Activated T-helper 1 cell treated with Interleukin-2 at 50 U/mL for 16 hours (primary cell): ENCODE results near the gene SRPRA.
A peak's percentile ranks its signal among the peaks of the same experiment; 100 is the strongest.
"Not testable (repeated sequence)": the region's sequence is repeated elsewhere in the genome, so short reads cannot be mapped to it uniquely, and the experiment has no call there.

Experiments
- DNase-seq: peaks from one replicate; pipeline ENCODE4 v3.0.0-alpha.2; 2020; ENCODE audit warnings: low read depth

Gene SRPRA

GRCh38 chr11:126282736-126283591 is 14.3 kb upstream of the SRPRA start, which contains the start of gene TIRAP:
TSS of gene TIRAP (plus strand) at chr11:126283093. CDS start at chr11:126290895, 7,802 bp downstream.
- DNase-seq = peak; percentile 47

GRCh38 chr11:126282361-126282735 is 13.7 kb upstream of the SRPRA start:
- peak; percentile 26 for DNase-seq

GRCh38 chr11:126281666-126282175 is 13.0 kb upstream of the SRPRA start:
- DNase-seq = no peak

DNA sequence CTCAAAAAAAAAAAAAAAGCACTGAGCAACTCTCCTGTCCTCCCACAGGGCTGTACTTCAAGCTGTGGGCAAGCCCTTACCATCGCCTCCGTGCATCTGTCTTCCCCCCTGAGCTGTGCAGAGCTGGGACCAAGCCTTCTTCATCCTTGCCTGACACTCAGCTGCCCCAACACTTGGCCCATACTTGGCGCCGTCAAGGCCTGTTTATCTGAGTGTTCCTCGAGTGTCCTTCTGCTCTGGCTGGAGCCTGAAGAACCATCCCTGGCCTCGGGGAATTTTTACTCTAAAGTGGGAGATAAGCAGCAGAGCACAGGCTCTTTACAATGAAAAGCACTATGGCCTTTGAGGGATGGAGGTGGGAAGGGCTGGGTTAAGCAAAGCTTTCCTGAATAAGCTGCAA is 12.6 kb upstream of the SRPRA start:
- no peak for DNase-seq

- no peak for DNase-seq
Measured at GRCh38 chr11:126280595-126280994, 11.9 kb upstream of the SRPRA start.

DNA sequence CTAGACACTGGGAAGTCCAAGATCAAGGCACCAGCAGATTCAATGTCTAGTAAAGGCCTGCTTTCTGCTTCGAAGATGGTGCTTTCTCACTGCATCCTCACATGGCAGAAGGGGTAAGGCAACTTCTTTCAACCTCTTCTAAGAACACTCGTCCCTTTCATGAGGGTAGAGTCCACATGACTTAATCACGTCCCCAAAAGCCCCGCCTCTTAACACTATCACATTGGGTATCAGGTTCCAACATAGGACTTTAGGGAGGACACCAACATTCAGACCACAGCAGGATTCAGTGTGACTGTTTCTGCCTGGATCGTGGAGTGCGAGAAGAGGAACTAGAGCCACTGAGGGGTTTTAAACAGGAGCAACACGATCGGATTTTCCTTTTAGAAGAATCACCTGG is 10.5 kb upstream of the SRPRA start:
- DNase-seq = no peak

- no peak for DNase-seq
Measured at GRCh38 chr11:126277780-126278179, 9.1 kb upstream of the SRPRA start.

GRCh38 chr11:126277322-126277721 is 8.6 kb upstream of the SRPRA start:
- DNase-seq = no peak

GRCh38 chr11:126268361-126268707 is 361 bp downstream of the SRPRA start:
- DNase-seq = no peak

- DNase-seq = no peak
Measured at GRCh38 chr11:126267650-126268049, 1.0 kb downstream of the SRPRA start.

GRCh38 chr11:126265811-126266210 is 2.9 kb downstream of the SRPRA start:
- DNase-seq = no peak

GRCh38 chr11:126263489-126263888 is 5.2 kb downstream of the SRPRA start:
- no peak for DNase-seq

GRCh38 chr11:126262216-126262615 is 6.5 kb downstream of the SRPRA start:
- DNase-seq = no peak

- DNase-seq = no peak
Measured at GRCh38 chr11:126257764-126258163, 10.9 kb downstream of the SRPRA start.

DNA sequence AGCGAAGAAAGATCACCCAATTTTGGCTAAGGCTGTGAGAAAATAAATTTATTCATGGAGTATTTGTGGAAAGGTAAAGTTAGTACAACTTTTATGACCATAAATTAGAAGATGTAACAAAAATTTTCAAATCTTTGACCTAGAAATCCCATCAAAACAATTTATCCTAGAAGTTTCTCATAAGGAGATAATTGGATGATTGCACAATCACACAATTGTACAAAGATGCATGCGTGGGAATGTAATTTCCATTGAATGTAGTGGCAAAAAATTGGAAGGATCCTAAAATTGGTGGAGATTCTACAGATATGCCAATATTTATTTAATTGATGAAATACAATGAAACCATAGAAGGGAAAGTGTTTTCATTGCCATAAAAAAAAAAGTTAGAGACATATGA is 11.6 kb downstream of the SRPRA start:
- no peak for DNase-seq

DNA sequence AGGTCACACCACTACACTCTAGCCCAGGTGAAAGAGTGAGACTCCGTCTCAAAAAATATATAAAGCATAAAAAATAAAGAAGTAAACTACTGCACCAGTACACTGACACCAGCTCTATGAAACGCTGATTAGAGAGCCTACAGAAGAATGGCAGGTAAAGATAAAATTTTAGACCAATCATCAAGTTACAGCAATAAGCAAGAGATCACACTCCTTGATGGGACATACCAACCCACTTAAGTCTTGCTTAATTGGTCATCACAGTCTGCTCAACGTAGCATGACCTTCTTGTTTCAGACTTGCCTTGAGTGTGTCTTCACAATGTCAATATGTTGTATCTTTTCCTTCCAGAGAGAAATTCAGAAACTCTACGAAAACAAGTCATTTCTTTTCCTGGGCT is 12.5 kb downstream of the SRPRA start:
- no peak for DNase-seq

DNA sequence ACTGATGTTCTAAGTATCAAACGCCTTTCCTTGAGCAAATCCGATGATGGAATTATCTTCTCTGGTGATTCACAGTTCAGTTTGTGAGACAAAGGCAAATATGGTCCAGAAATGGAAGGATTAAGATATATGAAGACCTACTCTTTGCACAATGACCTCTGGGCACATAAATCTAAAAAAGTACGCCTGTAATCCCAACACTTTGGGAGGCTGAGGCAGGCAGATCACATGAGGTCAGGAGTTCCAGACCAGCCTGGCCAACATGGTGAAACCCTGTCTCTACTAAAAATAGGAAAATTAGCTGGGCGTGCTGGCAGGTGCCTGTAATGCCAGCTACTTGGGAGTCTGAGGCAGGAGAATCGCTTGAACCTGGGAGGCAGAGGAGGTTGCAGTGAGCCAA is 13.2 kb downstream of the SRPRA start:
- DNase-seq = not testable (repeated sequence)

- no peak for DNase-seq
Measured at GRCh38 chr11:126254819-126255218, 13.9 kb downstream of the SRPRA start.

DNA sequence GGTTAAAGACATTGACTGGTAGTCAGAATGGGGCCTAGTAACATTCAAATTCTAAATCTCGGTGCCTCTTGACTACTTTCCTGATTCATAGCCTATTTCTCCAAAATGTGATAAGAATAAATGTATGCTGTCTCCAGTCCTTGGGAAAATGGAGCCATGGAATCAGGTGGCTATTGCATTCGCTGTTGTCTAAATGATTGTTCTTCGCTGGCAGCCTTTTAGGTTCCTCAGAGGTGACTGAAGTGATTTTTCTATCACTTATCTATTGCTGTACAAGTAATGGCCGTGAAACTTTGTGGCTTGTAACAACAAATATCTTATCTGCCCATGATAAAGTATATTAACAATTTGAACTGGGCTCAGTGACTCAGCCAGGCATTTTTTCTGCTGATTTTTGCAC is 15.4 kb downstream of the SRPRA start:
- DNase-seq = no peak

GRCh38 chr11:126246636-126247035 is 22.1 kb downstream of the SRPRA start:
- DNase-seq = no peak

DNA sequence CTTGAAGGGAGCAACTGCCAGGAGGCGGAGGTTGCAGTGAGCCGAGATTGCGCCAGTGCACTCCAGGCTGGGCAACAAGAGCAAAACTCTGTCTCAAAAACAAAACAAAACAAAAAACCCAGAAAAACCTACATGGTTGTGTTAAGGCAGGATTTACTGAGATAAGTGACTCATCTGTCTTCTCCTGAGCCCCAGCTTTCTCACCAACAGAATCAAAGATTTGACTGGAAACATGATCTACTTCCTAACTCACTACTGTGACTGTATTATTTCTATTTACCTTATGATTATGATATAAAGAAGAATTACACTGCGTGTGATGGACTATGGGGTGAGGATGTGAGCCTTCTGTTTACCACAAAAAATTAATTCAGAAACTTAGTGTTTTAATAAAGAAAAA is 35.3 kb downstream of the SRPRA start:
- no peak for DNase-seq

DNA sequence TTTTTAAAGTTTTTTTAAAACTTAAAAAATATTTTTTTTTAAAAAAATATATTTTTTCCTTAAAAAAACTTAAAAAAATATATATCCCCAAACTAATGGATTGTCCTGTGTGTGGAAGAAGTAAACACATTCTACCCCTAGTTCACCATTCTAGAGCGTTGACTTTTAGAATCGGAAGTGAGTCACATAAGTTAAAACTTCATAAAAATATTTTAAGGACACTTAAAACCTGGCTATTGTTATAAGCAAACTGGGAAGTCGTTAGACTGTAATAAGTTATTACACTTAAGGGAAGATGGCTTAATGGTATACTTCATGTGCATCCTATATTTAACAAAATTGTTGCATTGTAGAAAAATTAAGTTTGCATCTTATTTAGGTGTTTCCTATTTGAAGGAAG is 36.0 kb downstream of the SRPRA start:
- no peak for DNase-seq

- DNase-seq = no peak
Measured at GRCh38 chr11:126231725-126232459, 36.8 kb downstream of the SRPRA start.
